Measurements from ENCODE around the gene MAP2K6.
"Not testable (repeated sequence)": the region's sequence is repeated elsewhere in the genome, so short reads cannot be mapped to it uniquely, and the experiment has no call there.

MAP2K6 gene

DNA sequence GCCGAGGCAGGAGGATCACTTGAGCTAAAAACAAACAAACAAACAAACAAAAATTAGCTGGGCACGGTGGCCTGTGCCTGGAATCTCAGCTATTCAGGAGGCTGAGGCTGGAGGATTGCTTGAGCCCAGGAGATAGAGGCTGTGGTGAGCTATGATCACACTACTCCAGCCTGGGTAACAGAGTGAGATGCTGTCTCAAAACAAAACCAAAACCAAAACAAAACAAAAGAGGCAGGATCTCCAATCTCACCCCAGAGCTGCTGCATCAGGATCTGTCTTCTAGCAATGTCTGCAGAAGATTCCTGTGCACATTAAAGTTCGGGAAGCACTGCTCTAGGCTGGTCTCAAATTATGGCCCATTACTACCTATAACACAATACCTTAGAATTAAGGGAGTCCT is 43.1 kb downstream of the MAP2K6 start:
- no peak for DNase-seq (ENCODE audit: low read depth)

DNA sequence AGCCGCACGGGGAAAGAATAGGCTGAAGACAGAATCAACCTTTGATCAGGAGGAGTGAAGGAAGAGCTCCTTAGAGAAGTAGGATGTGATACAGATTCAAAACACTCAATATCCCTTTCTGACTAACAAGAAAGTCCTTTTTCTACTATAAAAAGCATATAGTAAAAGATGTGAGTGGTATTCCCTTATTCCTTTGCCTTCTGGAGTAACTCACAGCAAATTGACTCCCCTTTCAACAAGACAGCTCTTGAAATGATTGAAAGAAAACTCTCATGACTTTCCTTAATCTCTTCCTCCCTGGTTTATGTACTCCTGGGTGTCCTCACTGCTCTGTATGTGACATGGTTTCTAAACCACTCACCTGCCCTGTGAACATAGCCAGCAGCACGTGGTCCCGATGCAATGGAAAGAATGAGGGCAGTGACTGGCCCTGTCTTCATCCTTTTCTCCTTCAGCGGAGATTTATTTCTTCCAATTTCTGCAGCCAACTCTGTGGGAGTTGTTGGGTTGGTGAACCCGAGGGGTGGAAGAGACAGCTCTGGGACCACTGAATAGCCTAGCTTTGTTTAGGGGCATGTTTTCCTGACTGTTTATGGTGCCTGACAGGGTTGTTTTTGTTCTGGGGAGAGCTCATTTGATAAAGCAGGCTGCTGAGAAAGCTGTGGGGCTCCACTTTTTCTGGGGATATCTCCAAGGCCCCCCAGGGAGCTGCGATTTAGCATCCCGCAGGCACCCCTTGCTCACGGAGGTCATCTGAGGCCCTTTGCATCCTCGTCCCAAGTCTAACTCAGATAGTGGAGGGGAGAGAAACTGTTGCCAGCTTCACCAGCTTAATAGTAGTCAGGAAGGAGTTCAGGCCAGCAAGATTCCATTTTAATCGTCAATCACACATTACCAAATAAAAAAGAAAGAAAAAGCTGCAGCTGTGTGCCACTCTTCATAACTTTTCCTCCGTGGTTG is 46.7 kb downstream of the MAP2K6 start:
- DNase-seq (ENCODE audit: low read depth), result no peak

DNA sequence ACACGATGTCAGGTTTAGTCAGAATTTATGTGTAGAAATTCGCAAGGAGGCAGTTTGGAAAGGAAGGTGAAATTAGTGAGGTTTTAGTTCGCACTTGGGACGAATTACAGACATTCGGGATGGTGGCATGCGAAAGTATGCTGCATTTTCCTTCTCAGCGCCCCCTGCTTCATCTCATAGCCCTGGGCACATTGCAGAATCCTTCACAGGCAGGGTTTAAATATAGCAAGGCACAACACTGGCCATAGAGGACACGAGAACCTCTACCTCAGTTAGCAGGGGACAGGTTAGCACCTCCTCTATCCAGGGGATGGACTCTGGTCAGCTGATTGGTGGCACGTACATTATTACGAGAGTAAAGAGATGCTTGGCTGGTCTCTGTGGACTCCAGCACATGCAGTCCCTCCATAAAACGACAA is 47.5 kb downstream of the MAP2K6 start:
- no peak for DNase-seq (ENCODE audit: low read depth)

DNA sequence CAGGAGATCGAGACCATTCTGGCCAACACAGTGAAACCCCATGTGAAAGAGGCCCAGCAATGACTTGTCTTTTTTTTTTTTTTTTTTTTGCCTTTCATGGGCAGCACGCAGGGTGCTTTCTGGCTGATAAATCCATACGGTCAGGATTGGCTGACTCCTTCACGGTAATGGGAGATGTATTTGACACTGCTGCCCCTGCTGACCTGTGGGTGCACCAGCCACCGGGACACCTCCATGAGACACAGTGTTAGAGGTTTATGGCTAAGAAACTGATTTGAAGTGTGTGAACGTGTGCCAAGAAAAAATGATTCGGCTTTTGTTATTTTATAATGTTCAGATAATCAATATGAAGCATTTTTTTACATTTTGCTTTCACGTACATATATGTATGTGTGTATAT is 48.4 kb downstream of the MAP2K6 start:
- DNase-seq (ENCODE audit: low read depth), result no peak

DNA sequence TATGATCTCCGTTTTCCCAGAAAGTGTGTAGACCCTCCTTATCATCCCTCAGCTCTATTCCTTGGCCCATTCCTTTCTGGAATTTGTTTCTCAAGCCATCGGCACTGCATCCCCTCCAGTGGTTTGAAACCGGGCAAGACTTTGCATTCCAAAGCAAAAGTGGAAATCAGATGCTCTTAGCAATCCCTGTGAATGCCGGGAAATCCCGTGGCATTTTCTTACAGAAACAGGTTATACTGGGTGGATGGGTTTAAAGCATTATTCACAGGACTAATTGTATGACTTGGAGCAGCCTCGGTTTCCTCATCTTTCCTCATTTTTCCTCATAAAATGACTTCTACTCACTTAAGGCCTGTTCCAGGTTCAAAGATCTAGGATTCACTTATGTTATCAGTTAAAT is 52.0 kb downstream of the MAP2K6 start:
- no peak for DNase-seq (ENCODE audit: low read depth)

DNA sequence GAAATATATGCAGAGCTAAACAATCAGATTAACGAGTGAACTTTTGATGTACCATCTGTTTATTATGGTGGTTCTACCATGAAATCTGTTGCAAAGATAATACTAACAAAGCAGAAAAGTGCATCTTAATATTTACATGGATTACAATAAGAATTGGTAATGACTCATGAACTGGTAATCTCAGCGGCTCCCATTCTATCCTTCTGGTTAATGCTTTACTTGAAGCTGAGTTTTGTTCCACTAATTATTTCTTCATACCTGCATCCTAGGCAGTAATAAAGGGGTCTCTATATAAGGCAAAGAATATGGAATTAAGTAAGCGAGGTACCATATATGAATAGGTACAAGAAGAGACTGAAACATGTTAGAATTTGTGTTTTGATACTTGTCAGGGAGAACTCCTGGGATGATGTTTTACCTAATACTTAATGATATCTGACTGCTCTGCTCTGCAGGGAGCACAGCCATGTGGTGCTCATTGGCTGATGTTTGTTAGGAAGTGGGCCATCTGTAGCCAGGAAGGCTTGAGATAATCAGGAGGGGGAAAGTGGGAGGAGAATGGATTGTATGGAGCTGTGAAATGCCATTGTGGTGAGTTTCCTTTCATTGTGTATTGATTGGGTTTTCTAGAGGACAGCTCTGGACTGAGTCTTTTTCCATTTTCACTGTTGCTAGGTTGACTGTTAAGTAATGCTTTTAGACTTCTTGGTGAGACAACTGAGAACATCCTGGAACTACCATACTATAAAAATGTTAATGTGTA is 52.6 kb downstream of the MAP2K6 start:
- peak; percentile 53 for DNase-seq (ENCODE audit: low read depth)

DNA sequence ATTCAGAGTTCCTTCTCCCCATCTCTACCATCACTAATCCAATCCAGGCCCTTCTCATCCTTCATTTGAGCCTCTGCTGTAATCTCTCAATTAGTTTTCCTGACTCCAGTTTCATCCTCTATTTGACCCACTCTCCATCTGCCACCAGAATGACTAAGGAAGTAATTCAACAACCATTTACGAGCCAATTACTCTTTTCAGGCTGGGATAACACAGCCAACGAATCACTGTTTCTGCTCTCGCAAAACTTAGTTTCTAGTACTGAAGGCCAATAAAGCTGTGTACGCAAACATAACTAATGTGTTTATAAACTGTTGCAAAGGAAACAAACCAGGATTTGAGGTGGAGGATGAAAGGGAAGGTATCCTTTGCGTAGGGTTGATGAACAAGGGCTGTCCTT is 53.7 kb downstream of the MAP2K6 start:
- DNase-seq (ENCODE audit: low read depth), result no peak

DNA sequence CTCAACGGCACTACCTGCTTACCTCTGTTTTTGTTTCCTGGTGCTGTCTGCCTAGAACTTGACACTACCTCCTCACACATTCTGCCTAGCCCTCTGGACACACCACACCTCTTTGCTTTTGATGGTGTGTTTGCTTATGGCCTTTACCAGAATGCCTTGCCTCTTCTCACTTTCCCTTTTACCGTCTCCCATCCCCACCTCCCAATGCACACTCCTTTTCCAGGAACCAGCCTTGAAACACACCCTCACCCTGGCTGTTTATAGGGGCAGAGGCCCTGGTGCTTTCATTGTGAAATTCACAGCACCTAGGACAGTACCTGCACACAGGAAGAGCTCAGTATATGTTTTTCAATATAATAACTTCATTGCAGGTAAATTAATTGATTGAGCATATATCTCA is 56.2 kb downstream of the MAP2K6 start:
- DNase-seq (ENCODE audit: low read depth), result no peak

DNA sequence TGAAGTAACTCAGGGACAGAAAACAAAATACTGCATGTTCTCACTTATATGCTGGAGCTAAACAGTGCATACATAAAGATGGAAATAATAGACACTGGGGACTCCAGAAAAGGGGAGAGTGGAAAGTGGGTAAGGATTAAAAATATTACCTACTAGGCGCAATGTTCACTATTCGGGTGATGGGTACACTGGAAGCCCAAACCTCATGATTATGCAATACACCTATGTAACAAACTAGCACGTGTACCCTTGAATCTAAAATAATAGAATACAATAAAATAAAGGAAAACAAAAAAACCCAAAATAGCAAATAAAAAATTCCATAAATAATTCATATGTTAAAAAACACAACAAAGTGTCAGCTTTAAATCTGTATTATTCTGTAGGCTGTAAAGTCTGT is 56.9 kb downstream of the MAP2K6 start:
- DNase-seq (ENCODE audit: low read depth), result no peak

DNA sequence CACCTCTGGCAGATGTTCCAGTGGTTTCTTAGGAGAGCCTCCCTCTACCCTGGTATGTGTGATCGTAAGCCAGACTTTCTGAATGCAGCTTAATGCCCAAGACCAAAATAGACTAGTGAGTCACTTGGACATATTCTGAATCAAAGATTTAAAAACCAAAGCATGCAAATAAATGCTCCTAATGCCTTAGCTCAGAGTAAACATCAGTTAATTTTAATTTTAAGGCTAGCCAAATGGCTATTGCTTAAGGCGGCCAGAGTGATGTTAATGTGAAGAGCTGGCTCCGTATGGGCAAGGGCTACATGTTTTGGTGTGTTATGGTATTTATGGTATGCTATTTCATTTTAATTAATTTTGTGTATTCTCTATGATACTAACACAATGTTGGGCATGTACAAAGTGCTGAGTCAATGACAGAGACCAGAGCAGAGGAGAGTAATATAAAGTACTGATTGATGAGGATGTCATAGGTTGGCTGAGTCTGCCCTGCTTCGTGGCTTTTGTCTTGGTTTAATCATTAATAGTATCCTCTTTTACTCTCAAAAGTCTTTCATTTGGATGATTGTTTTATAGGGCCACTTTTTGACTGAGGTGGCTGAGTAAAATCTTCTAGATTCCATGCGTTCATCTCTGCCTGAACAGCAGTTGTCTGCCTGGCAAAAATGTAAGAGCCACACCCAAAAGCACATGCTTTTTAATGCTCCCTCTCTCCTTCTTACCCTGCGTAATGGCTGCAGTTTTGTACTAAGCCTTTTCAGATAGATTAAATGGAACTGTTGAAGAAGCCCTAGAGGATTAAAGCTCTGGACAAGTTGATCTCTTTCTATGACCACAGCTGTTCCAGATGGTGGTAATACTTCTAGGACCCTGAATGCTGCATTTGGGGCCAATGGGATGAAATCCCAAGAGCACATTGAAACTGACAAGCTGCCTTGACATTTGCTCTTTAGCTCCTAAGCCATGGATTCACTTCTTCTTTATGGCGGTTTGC is 59.6 kb downstream of the MAP2K6 start:
- DNase-seq (ENCODE audit: low read depth), result peak; percentile 19

DNA sequence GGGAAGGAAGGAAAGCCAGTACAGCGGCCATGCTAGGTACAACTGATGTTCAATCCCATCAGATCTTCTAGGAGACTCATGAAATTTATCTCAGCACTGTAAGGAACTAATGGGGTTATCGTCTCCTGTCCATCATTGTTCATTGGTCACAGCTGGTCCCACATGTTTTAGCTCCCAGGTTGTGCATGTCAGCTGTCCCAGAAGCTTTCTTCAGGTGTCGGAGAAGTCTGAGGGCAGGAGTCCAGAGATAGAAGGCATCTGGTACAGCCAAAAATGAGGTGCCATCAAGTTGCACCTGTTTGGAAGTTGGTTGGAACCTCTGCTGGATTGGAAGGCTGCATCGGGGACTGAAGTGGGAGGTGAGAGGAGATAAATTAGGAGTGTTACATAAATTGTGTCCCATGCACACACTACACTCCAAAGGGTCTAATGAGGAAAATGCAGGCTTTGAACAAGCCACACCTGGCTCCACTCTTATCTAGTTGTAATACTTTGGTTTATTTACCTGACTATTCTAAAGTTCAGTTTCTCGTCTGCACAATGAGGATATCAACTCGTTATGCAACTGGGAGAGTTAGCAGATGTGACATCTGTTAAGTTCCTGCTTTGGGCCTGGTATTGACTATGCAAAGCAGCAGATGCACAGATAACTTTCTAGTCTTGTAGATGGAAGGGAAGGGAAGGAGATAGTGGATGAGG is 62.9 kb downstream of the MAP2K6 start:
- DNase-seq (ENCODE audit: low read depth), result no peak

DNA sequence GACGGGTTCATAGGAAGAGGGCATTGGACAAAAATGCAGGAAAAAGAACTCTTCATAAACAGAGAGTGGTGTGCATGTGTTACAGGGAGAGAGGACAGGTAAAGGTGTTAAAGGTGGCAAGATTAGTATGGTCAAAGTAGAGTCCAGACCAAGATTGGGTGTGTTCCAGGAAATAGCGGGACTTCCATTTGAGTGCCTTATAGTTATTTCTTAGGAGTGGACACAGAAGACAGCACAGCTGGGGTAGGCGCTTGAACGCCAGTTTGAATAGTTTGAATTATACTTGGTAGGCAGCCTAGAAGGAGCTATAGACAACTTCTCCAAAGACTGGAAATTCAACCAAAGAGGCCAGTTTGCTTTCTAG is 63.4 kb downstream of the MAP2K6 start:
- DNase-seq (ENCODE audit: low read depth), result no peak

DNA sequence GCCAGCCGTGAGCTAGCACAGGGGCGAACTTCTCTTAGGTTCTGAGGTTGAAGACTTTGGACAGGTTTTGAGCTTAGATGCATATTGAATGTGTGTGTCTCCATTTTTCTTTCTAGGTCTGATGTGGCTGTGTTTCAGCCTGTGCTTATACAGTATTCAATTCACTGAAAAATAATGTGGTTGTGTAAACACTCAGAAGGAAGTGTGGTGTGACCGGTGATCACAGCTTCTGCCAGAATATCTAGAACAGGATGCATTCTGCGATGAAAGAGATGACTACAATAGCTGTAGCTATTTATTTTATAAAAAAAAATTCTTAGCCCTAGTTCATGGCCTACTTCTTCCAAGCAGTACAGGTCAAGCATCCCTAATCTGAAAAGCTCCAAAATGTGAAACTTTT is 64.4 kb downstream of the MAP2K6 start:
- DNase-seq (ENCODE audit: low read depth), result no peak

DNA sequence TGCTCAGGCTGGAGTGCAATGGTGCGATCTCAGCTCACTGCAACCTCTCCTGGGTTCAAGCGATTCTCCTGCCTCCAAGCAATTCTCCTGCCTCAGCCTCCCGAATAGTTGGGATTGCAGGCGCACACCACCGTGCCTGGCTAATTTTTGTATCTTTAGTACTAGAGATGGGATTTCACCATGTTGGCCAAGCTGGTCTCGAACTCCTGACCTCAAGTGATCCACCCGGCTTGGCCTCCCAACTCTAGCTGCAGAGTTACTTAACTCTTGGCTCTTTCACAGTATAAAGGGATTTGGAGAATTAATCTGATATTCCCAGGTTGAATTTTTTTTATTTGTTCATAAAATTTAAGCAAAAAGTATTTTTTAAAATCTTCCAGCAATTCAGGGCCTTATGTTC is 65.3 kb downstream of the MAP2K6 start:
- not testable (repeated sequence) for DNase-seq (ENCODE audit: low read depth)

DNA sequence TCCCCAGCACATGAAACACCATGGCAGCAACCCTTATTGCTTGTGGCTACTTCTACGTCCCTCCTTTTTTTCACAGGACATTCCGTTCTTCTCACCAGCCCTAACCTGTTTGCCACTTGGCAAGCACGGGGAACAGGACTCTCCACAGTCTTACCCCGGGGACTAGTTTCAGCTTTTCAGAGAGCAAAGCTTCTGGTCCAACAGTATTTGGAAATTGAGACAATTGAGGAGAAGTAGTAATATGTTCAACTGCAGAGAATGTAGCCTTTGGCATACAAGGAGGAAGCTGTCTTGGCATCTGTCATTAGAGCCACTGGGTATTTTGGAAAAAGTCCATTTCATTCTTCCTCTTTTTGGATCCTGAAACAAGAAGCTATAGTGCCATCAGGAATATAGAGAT is 65.7 kb downstream of the MAP2K6 start:
- DNase-seq (ENCODE audit: low read depth), result no peak

DNA sequence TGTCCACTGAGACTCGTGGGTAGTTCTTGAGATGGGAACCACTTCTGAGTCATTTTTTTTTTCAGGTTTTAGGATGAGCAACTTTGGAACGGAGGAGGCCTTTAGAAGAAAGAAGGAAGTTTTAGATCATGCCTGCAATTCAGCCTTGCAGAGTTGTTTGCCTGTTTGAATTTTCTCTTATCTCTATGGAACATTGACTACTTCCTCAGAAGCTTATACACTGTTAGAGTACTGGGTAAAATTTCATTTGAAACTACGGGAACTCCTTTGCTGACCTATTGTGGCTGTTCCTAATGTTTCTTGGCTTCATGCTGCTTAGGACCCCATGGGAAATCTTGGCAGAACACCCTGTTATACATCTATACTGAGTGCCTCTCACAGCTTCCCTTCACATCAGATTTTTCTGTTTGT is 70.8 kb downstream of the MAP2K6 start:
- no peak for DNase-seq (ENCODE audit: low read depth)

DNA sequence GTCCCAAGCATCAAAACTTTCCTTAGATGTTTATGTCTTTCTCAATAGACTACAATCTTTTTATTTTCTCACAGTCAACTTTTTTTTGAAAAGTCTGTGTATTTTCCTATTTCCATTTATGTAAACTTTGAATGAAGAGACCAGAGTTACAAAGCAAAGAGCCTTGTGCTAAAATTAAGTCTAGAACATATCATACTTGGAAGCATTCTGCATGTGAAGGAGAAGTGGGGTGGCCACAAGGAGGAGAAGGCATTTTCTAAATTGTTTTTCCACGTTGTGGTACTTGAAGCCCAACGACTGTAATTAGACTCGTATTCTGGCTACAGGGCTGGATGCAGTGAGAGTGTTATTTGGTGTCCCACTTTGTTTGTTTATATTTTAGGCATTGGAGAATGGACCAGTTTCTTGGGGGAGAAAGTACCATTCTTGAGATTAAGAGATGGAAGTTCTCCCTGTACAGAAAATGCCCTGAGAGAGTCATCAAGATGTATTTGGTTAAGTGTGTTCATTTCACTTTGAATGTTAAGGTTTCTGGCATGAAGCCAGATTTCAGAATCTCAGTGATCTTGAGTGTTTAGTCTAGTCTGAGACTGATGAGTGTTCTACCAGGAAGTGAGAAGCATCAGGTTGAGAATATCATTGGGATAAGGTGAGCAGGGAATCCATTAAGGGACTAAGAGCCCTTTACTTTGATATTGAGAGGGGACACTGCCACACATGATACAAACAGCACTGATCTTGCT is 71.6 kb downstream of the MAP2K6 start:
- DNase-seq (ENCODE audit: low read depth), result peak; percentile 19

DNA sequence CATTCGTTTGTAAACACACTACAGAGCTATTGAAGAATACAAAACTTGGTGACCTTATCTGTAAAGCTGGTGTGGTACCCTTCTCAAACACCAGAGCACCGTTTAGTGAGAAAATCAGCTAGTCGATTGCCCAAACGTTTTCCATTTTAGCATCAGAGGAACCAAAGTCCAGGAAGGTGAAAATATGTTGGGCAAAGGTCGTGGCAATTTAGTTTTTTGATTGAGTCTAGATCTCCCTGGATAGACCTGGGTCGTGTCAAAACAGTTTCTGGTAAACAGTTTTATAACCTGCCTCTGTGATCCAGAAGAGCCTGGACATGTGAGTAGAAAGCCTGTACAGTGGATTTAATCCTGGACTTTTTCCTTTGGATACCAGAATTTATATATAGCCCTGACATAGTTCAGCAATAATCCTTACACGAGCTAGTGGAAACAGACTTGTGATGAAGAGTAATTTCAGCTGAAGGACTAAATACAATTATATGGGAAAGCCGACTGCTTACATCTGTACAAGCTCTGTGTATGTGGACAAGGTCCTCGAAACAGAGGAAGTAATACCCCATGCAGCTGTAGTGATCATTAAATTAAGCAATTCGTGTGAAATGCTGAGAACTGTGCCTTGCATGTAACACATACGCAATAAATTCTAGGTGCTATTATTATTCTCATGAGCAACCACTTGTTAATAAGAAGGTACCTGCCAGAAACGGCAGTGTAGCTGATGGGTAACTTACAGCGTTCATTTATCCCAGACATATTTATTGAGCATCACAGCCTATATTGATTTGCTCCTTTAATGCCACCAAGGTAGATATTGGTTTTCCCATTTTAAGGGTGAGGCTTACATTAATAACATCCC is 72.5 kb downstream of the MAP2K6 start:
- DNase-seq (ENCODE audit: low read depth), result no peak

DNA sequence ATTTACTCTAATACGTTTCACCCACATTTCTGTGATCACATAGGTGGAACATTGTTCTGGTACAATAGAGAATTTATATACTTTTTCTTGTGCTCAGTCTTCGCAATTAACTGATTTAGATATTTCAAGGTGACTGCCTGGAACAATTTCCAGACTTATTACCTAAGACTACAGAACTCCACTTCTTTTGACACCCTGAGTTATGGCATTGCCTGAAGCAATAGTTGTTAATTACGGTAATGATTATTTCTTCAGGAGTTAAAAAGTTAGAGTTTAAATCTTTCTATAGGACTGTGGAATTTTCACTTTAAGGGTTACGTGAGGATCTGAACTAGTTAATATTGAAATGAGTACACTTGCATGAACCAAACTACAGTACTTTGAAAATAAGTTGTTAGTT is 74.8 kb downstream of the MAP2K6 start:
- no peak for DNase-seq (ENCODE audit: low read depth)
